HCT116 (cell line): ENCODE data around the gene SORBS1. TPM values are rescaled to one million over a fixed set of nuclear protein-coding genes. Genes with fewer than 3 reads are reported as not detected.

ENCODE experiments used
- ATAC-seq: fragments of 200-7000 bp; cut with Tn5 transposase; 2 replicates; pipeline ENCODE4 v1.9.1; 2020; ENCODE audit warnings: mild to moderate bottlenecking, moderate library complexity
- BruUV-seq: library from RNA; stranded (reverse); fragments of 400-500 nt; replicated peaks from 2 replicates; lab custom pipeline; 2021; lab: Mats Ljungman, UMichigan
- CTCF ChIA-PET: fragments of 300-600 bp; sonication (Branson Sonifier 250); formaldehyde crosslinking; loops from one replicate; lab custom pipeline; 2021; ENCODE audit warnings: antibody characterized with exemption; lab: Charles Lee
- POLR2A ChIA-PET: fragments of 300-600, 350-600 bp; sonication (Branson Sonifier 250); formaldehyde crosslinking; loops from one replicate; lab custom pipeline; 2021; ENCODE audit warnings: antibody characterized with exemption; lab: Charles Lee
- RAD21 ChIA-PET, 2 experiments: fragments of 300-600 bp; sonication (Branson Sonifier 250); formaldehyde crosslinking; loops; one replicate each; lab custom pipeline; 2023; ENCODE audit warnings: low total read pairs in 2 of 2; ENCODE audit not compliant: uncharacterized antibody in 2 of 2, unreplicated experiment in 2 of 2, low non-redundant PET in 1 of 2; lab: Charles Lee
- DNase-seq: peaks from one replicate; pipeline ENCODE4 v3.0.0-alpha.2; 2010; ENCODE audit warnings: low read depth, low spot score
- H2AFZ ChIP-seq: fragments of 200-600 bp; shearing (Covaris generic), sonication (generic); 2 replicates; pipeline ENCODE4 v1.6.1; 2017; ENCODE audit warnings: low read depth, mixed run types, mixed read lengths, antibody characterized with exemption, low read length; ENCODE audit not compliant: poor library complexity, severe bottlenecking
- H3K27ac ChIP-seq: 2 replicates; pipeline ENCODE4 v1.5.1; 2012; ENCODE audit warnings: low read depth, low read length
- H3K27me3 ChIP-seq: fragments of 200-600 bp; sonication (generic); 2 replicates; pipeline ENCODE4 v1.6.1; 2016; ENCODE audit warnings: mixed run types, low read length, mixed read lengths; ENCODE audit not compliant: insufficient read depth
- H3K36me3 ChIP-seq, 2 experiments: fragments of 200-500 bp in 1 of 2; fragments of 200-600 bp in 1 of 2; sonication (Bioruptor generic) in 1 of 2; sonication (generic) in 1 of 2; 2 replicates each; pipeline versions ENCODE4 v1.5.1 to v1.6.1; 2014 to 2016; ENCODE audit warnings: low read length in 2 of 2, inconsistent platforms in 1 of 2, mixed read lengths in 1 of 2, mixed run types in 1 of 2; ENCODE audit not compliant: insufficient read depth in 2 of 2, control insufficient read depth in 1 of 2
- H3K4me1 ChIP-seq, 2 experiments: fragments of 200-600 bp in 1 of 2; sonication (generic) in 1 of 2; 2 replicates each; pipeline versions ENCODE4 v1.5.1 to v1.6.1; 2012 to 2017; ENCODE audit warnings: low read length in 2 of 2, inconsistent platforms in 1 of 2, mild to moderate bottlenecking in 1 of 2, mixed read lengths in 1 of 2, mixed run types in 1 of 2, moderate library complexity in 1 of 2; ENCODE audit not compliant: insufficient read depth in 2 of 2, control insufficient read depth in 1 of 2
- H3K4me2 ChIP-seq: fragments of 200-600 bp; sonication (generic); 2 replicates; pipeline ENCODE4 v1.6.1; 2017; ENCODE audit warnings: mixed run types, low read length, mixed read lengths
- H3K4me3 ChIP-seq, 2 experiments: fragments of 200-600 bp in 1 of 2; sonication (generic) in 1 of 2; replicated peaks in 1 of 2; 2 replicates each; pipeline ENCODE4 v1.5.1; 2011 to 2016; ENCODE audit warnings: low read length in 2 of 2, control low read depth in 1 of 2, low read depth in 1 of 2, mild to moderate bottlenecking in 1 of 2, mixed read lengths in 1 of 2, mixed run types in 1 of 2
- H3K79me2 ChIP-seq: fragments of 200-600 bp; sonication (generic); 2 replicates; pipeline ENCODE4 v1.6.1; 2017; ENCODE audit warnings: mild to moderate bottlenecking, mixed run types, low read length, moderate library complexity, mixed read lengths; ENCODE audit not compliant: insufficient read depth
- H3K9ac ChIP-seq: fragments of 200-600 bp; sonication (generic); 2 replicates; pipeline ENCODE4 v1.6.1; 2016; ENCODE audit warnings: low read length, mixed read lengths
- H3K9me2 ChIP-seq: fragments of 200-600 bp; sonication (generic), shearing (Covaris generic); 2 replicates; pipeline ENCODE4 v1.6.1; 2017; ENCODE audit warnings: mixed run types, mild to moderate bottlenecking, moderate library complexity; ENCODE audit not compliant: insufficient read depth
- H3K9me3 ChIP-seq, 2 experiments: fragments of 200-500 bp in 1 of 2; fragments of 200-600 bp in 1 of 2; sonication (Bioruptor generic) in 1 of 2; sonication (generic) in 1 of 2; 2 replicates each; pipeline ENCODE4 v1.6.1; 2014 to 2017; ENCODE audit warnings: low read length in 2 of 2, mixed read lengths in 2 of 2, inconsistent platforms in 1 of 2, low read depth in 1 of 2, mild to moderate bottlenecking in 1 of 2, mixed run types in 1 of 2, moderate library complexity in 1 of 2; ENCODE audit not compliant: control insufficient read depth in 1 of 2, insufficient read depth in 1 of 2
- H4K20me1 ChIP-seq: fragments of 200-600 bp; sonication (generic), shearing (Covaris generic); 2 replicates; pipeline ENCODE4 v1.6.1; 2017; ENCODE audit warnings: mixed run types, mild to moderate bottlenecking, moderate library complexity; ENCODE audit not compliant: insufficient read depth
- CEBPB ChIP-seq: IDR thresholded peaks from 2 replicates; pipeline ENCODE4 v1.6.1; 2012; ENCODE audit warnings: low read depth
- EZH2 ChIP-seq: fragments of 200-600 bp; sonication (generic); IDR thresholded peaks from 2 replicates; pipeline ENCODE4 v1.6.1; 2017; ENCODE audit warnings: antibody characterized with exemption, mixed run types
- EZH2phosphoT487 ChIP-seq: fragments of 200-600 bp; IDR thresholded peaks from 2 replicates; pipeline ENCODE4 v1.6.1; 2018; ENCODE audit warnings: antibody characterized with exemption, borderline replicate concordance
- FOSL1 ChIP-seq: IDR thresholded peaks from 2 replicates; pipeline ENCODE4 v1.6.1; 2012; ENCODE audit warnings: low read depth
- JUND ChIP-seq: IDR thresholded peaks from 2 replicates; pipeline ENCODE4 v1.6.1; 2012
- POLR2A ChIP-seq: IDR thresholded peaks from 2 replicates; pipeline ENCODE4 v1.7.0; 2011; ENCODE audit warnings: borderline replicate concordance; ENCODE audit not compliant: insufficient read depth, insufficient read length; ENCODE audit errors: extremely low read depth
- POLR2AphosphoS5 ChIP-seq: IDR thresholded peaks from 2 replicates; pipeline ENCODE4 v1.6.1; 2011; ENCODE audit warnings: mild to moderate bottlenecking, low read depth, low read length, moderate library complexity
- SIN3A ChIP-seq: IDR thresholded peaks from 2 replicates; pipeline ENCODE4 v1.6.1; 2012; ENCODE audit warnings: low read depth
- SRF ChIP-seq: IDR thresholded peaks from 2 replicates; pipeline ENCODE4 v1.6.1; 2012; ENCODE audit warnings: low read depth
- ZBTB33 ChIP-seq: IDR thresholded peaks from 2 replicates; pipeline ENCODE4 v1.6.1; 2011; ENCODE audit warnings: mild to moderate bottlenecking, low read length, moderate library complexity; ENCODE audit not compliant: insufficient replicate concordance; ENCODE audit errors: extremely low read depth
- ZFX ChIP-seq: fragments of 450-650 bp; IDR thresholded peaks from 2 replicates; pipeline ENCODE4 v1.6.1; 2017
- intact Hi-C: fragments of 100-400 bp; cut with micrococcal nuclease; formaldehyde crosslinking; loops from 2 replicates; pipeline ENCODE4 v1.10.0; 2022
- total RNA-seq: library from RNA; stranded (reverse); gene quantifications from one replicate; pipeline ENCODE4 v1.2.1, GENCODE V29; 2021; ENCODE audit not compliant: unreplicated experiment

Gene SORBS1
- total RNA-seq, 1 experiment from 2014 or later: 3.4 TPM

GRCh38 chr10:95282107-95282506 lies 279.1 kb downstream of the SORBS1 start:
- no peaks in the 10 kb centered on the region for H3K27me3 ChIP-seq
- TF ChIP-seq SRF: no peak
- TF ChIP-seq EZH2: no peak
- TF ChIP-seq ZBTB33: no peak
- no peak for TF ChIP-seq FOSL1
- TF ChIP-seq CEBPB: no peak
- no peak for TF ChIP-seq ZFX
- TF ChIP-seq EZH2phosphoT487: no peak
- TF ChIP-seq POLR2A: no peak
- no peak for TF ChIP-seq SIN3A
- no peak for TF ChIP-seq JUND
- no peak for TF ChIP-seq POLR2AphosphoS5
- TF ChIP-seq, all 23 proteins: peak for 0
- ATAC-seq: no peak
- intact Hi-C loops: no loop called here
- no peaks in the 10 kb centered on the region for H3K36me3 ChIP-seq
- H3K9me2 ChIP-seq: no peaks in the 10 kb centered on the region
- ChIA-PET POLR2A (no interaction called here), CTCF (no interaction called here), RAD21 (no interaction called here)
- DNase-seq: no peak
- peaks cover 0 to 6% of the 10 kb centered on the region in 2 experiments; a peak in 1 of 4 replicates for H3K4me1 ChIP-seq
- no peaks in the 10 kb centered on the region for H4K20me1 ChIP-seq
- H3K9ac ChIP-seq: no peak overlapping the region
- H3K4me3 ChIP-seq: no peak overlapping the region
- BruUV-seq: no TSS peak
- no peaks in the 10 kb centered on the region for H3K9me3 ChIP-seq
- no peak overlapping the region for H3K27ac ChIP-seq
- H3K79me2 ChIP-seq: peaks cover 64% of the 10 kb centered on the region
- no peak overlapping the region for H3K4me2 ChIP-seq
- no peak overlapping the region for H2AFZ ChIP-seq
